Activated T-helper 9 cell treated with anti-CD3 and anti-CD28 coated beads, Interleukin-2, amount 50 U/mL, for 16 hours (primary cell): ENCODE measurements around the gene HDAC11.
A peak's percentile ranks its signal among the peaks of the same experiment; 100 is the strongest.
"Not testable (repeated sequence)": the region's sequence is repeated elsewhere in the genome, so short reads cannot be mapped to it uniquely, and the experiment has no call there.

Experiments
- DNase-seq: peaks from one replicate; pipeline ENCODE4 v3.0.0-alpha.2; 2020; ENCODE audit warnings: low read depth

HDAC11 gene

DNA sequence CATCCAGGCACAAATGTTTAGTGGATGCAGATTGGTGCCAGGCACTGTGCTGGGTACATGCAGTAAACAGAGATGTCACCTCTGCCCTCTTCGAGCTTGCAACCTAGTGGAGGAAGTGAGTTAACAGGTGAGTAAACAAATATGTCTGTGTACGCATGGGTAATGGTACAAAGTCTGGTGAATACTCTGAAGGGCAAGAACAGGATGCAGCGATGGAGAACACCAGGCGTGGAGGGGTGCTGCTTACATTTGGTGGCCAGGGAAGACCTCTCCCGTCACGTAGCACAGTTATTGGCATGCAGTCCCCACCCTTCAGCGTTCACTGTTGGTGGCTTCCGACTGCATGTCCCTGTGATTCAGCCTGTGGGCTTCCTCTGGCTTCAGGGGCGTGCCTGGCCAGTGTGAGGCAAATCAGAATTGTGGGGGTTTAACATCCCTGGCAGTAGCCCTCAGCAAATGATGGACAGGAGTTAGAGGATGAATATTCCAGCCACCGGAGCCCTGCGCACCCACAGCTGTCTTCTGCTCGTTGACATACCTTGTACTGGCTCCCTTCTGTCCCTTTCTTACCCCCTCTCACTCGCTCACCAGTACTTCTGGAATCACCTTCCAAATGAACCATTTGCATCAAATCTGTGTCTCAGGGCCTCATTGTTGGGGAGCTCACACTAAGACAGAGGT lies 9.1 kb upstream of the HDAC11 start:
- DNase-seq, result no peak

GRCh38 chr3:13472286-13472685 lies 7.8 kb upstream of the HDAC11 start:
- no peak for DNase-seq

GRCh38 chr3:13473020-13473419 lies 7.1 kb upstream of the HDAC11 start:
- DNase-seq, result no peak

- DNase-seq, result no peak
Measured at GRCh38 chr3:13474021-13474420, 6.1 kb upstream of the HDAC11 start.

DNA sequence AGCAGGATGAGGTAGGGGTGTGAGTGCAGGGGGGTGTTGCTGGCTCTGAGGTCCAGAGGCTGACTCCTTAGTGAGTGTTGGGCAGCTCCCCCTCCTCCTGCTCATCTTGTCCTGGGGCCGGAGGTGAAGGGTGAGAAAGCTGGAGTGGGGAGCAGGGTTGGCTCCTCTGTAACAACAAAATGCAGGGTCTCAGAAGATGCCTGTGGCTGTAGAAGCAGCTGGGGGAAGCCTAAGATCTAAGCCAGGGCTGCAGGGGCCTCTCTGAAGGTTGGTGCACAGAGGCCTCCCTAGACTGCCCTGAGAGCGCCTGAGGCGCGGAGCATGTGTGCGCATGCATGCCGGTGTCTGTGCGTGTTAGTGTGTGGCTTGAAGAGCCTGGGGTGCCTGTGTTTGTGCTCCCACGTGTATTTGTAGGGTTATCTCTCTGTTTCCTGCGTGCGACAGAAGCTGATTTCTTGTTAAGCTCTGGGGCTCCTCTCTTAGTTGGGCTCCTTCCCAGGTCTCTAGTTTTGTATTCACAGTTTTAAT lies 5.3 kb upstream of the HDAC11 start:
- DNase-seq, result no peak

GRCh38 chr3:13475871-13476590 lies 4.1 kb upstream of the HDAC11 start:
- no peak for DNase-seq

DNA sequence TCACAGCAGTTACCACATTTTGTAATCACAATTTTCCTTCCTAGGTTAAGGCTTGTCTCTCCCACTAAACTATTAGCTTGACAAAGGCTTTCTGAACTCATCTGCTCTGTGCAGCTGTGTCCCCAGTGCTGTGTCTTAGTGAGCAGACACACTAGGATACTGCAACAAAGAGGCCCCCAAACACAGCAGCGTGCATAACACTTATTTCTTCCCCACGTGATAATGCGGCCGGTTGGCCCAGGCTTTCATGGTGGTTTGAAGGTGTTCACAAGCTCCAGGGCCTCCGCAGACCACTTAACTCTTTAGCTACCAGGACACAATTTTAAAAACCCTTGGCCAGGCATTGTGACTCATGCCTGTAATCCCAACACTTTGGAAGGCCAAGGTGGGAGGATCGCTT lies 2.2 kb upstream of the HDAC11 start:
- DNase-seq, result no peak

DNA sequence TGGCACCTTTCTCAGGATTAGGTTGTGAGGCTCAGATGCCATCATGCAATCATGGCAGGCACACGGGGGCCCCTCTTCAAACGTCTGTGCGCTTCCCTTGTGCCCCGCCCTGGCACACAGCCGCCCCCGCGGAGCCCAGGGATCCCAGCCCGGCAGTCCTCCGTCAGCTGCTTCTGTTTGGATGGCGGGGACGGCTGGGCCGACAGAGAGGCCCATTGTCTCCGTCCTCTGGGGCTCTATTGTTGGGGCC lies 849 bp upstream of the HDAC11 start:
- DNase-seq, result no peak

- peak; percentile 31 for DNase-seq
Measured at GRCh38 chr3:13480340-13481318, 523 bp downstream of the HDAC11 start.

GRCh38 chr3:13482106-13482690 lies 2.1 kb downstream of the HDAC11 start:
- DNase-seq, result no peak

DNA sequence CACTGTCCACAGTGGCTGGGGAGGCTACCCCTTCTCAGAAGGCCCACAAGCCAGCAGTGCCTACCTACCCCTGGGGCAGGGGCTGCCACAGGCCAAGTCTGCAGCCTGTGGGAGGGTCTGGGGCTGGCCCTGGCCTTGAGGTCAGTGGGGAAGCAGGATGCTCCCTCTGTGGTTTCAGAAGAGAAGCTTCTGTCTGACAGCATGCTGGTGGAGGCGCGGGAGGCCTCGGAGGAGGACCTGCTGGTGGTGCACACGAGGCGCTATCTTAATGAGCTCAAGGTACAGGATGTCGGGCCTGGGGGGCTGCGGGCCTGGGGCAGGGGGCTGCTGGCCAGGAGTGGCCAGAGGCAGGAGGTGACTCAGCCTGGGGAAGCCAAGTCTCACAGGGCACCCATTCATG lies 3.2 kb downstream of the HDAC11 start:
- no peak for DNase-seq

GRCh38 chr3:13483988-13484695 lies 4.0 kb downstream of the HDAC11 start:
- no peak for DNase-seq

GRCh38 chr3:13484851-13485590 lies 4.9 kb downstream of the HDAC11 start:
- no peak for DNase-seq

DNA sequence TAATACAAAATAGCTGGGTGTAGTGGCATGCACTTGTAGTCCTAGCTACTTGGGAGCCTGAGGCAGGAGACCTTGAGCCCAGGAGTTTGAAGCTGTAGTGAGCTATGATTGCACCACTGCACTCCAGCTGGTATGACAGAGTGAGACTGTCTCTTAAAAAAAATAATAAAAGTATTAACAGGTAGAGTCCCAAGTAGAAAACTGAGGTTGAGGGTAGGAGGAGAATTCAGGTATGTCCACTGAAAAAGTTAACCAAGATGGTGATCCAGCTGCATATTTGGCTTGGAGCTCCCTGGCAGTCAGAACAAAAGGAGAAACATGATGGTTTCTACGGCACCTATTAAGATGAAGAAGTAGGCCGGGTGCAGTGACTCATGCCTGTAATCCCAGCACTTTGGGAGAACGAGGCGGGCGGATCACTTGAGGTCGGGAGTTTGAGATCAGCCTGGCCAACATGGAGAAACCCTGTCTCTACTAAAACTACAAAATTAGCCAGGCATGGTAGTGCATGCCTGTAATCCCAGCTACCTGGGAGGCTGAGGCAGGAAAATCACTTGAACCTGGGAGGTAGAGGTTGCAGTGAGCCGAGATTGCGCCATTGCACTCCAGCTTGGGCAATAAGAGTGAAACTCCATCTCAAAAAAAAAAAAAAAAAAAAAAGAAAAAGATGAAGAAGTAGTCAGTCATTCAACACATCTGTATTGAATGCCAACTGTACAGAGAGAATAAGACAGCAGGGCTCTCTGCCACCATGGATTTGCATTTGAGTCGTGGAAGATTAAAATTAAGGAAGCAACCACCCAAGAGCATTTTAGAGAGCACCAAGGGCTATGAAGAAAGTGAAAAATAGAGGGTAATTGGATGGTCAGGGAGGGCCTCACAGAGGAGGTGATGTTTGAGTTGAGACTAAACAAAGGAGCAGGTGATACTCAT lies 5.8 kb downstream of the HDAC11 start:
- not testable (repeated sequence) for DNase-seq

GRCh38 chr3:13487403-13487802 lies 7.3 kb downstream of the HDAC11 start:
- no peak for DNase-seq

- DNase-seq, result no peak
Measured at GRCh38 chr3:13491206-13491974, 11.3 kb downstream of the HDAC11 start.

DNA sequence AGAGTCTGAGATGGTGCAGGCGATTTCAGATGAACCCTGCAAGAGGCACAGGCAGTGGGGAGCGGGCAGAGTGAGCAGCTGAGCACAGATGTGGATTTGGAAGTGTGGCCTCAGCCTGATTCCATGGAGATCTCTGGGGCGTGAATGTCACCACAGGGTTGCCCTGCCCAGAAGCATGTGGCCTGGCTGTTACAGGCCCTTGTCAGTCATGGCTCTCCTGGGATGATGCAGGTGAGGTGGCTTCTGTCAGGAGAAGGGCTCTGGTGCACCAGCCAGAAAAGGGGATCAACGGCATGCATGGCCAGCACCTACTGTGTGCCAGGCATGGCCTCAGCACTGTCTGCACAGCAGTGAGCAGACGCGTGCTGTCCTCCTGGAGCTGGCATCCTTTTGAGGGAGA lies 11.9 kb downstream of the HDAC11 start:
- no peak for DNase-seq

DNA sequence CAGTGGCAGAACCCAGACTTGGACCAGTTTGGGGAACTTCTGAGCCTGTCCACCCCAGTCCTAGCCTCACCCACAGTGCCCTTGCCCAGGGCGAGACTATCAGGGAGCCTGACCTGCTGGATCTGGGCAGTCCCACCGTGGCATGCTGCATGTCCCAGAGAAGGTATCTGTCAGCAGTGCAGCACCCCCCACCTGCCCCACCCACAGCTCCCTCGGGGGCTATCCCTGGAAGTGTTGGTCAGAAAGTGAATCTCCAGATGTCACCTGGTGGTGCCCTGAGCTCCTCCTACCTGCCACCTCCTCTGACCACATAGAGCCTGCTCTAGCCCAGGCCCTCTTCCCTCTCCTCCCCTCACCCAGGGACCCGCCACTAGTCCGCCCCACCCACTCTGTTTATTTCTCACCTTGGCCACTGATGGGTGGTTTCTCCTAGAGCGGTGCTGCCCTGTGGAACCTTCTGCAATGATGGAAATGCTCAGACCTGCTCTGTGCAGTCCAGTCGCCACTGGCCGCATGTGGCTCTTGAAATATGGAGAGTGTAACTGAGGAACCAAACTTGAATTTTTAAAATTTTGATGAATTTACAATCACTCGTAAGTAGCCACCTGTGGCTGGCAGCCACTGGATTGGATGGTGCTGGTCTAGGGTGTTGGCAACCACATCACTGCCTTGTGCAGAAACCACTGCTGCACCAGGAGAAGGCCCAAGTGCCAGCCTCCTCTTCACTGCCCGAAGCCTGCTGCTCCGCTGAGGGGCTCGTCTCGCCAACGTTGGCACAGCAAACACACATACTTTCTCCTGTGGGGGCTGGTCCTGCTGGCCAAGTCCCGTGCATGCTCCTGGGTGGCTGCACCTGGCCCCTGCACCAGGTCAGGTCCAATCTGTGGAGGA lies 13.1 kb downstream of the HDAC11 start:
- DNase-seq, result no peak
